K562 (cell line): ENCODE measurements around the gene CLSTN2. TPM values are rescaled to one million over a fixed set of nuclear protein-coding genes. Genes with fewer than 3 reads are reported as not detected.

Experiments used
- ATAC-seq: fragments of 200-7000 bp; cut with Tn5 transposase; 3 replicates; pipeline ENCODE4 v1.9.1; 2020; ENCODE audit warnings: moderate library complexity
- BruUV-seq: library from RNA; stranded (reverse); fragments of 400-500 nt; replicated peaks from 2 replicates; lab custom pipeline; 2021; lab: Mats Ljungman, UMichigan
- CTCF ChIA-PET: fragments of 300-600 bp; formaldehyde crosslinking; extraction: SDS; loops from one replicate; lab custom pipeline; 2021; ENCODE audit warnings: low intra/inter-chr PET ratio; lab: Yijun Ruan, JAX
- POLR2A ChIA-PET: fragments of 300-600, 350-650 bp; sonication (Branson Sonifier 250); formaldehyde crosslinking; extraction: SDS; loops from one replicate; lab custom pipeline; 2021; ENCODE audit warnings: antibody characterized with exemption, inconsistent platforms; lab: Yijun Ruan, JAX
- DNase-seq, 4 experiments: peaks; one replicate each; pipeline versions ENCODE4 v3.0.0 to v3.0.0-alpha.2; 2011 to 2018; ENCODE audit warnings: low spot score in 3 of 4, mixed read lengths in 3 of 4; ENCODE audit errors: extremely low read depth in 1 of 4
- FAIRE-seq: peaks from 2 replicates; lab custom pipeline; 2011; peaks lifted over from hg19 to GRCh38; lab: Jason Lieb, UNC
- H2AFZ ChIP-seq: 2 replicates; pipeline ENCODE4 v1.6.0; 2011; ENCODE audit warnings: low read depth, low read length, control low read depth, inconsistent platforms
- H3K27ac ChIP-seq: fragments of 200-600 bp; 3 replicates; pipeline ENCODE4 v1.8.0; 2011; ENCODE audit warnings: low read depth, mild to moderate bottlenecking, control low read depth, inconsistent platforms, low read length, moderate library complexity, mixed read lengths; ENCODE audit errors: extremely low read depth
- H3K27me3 ChIP-seq, 2 experiments: fragments of 300-600 bp in 1 of 2; 2 replicates in 1 of 2; 3 replicates in 1 of 2; pipeline versions ENCODE4 v1.6.0 to v1.8.0; 2011; ENCODE audit warnings: inconsistent platforms in 2 of 2, low read length in 2 of 2, mild to moderate bottlenecking in 1 of 2, mixed read lengths in 1 of 2, moderate library complexity in 1 of 2; ENCODE audit not compliant: control insufficient read depth in 2 of 2, insufficient read depth in 2 of 2
- H3K36me3 ChIP-seq: fragments of 300-600 bp; 3 replicates; pipeline ENCODE4 v1.8.0; 2011; ENCODE audit warnings: mild to moderate bottlenecking, low read length, inconsistent platforms; ENCODE audit not compliant: control insufficient read depth, insufficient read depth
- H3K4me1 ChIP-seq, 2 experiments: fragments of 200-600 bp in 1 of 2; replicated peaks in 1 of 2; 2 replicates in 1 of 2; 3 replicates in 1 of 2; pipeline versions ENCODE4 v1.5.1 to v1.8.0; 2011; ENCODE audit warnings: inconsistent platforms in 2 of 2, low read length in 2 of 2, mild to moderate bottlenecking in 1 of 2, mixed read lengths in 1 of 2, moderate library complexity in 1 of 2; ENCODE audit not compliant: control insufficient read depth in 2 of 2, insufficient read depth in 2 of 2
- H3K4me2 ChIP-seq: 2 replicates; pipeline ENCODE4 v1.6.1; 2011; ENCODE audit warnings: low read length, control low read depth, inconsistent platforms, mixed read lengths; ENCODE audit not compliant: insufficient read depth
- H3K4me3 ChIP-seq: fragments of 200-600 bp; sonication (generic), shearing (Covaris generic); 2 replicates; pipeline ENCODE4 v1.5.1; 2016; ENCODE audit warnings: control low read depth, inconsistent platforms
- H3K79me2 ChIP-seq: fragments of 200-600 bp; 3 replicates; pipeline ENCODE4 v1.8.0; 2011; ENCODE audit warnings: low read length, inconsistent platforms; ENCODE audit not compliant: control insufficient read depth, insufficient read depth
- H3K9ac ChIP-seq, 2 experiments: 2 replicates each; pipeline versions ENCODE4 v1.6.0 to v1.6.1; 2011; ENCODE audit warnings: low read depth in 2 of 2, low read length in 2 of 2, control low read depth in 1 of 2, inconsistent platforms in 1 of 2, mild to moderate bottlenecking in 1 of 2, mixed read lengths in 1 of 2; ENCODE audit not compliant: insufficient read depth in 1 of 2
- H3K9me1 ChIP-seq: one replicate; pipeline ENCODE4 v1.6.0; 2011; ENCODE audit warnings: inconsistent platforms, mild to moderate bottlenecking, low read length, moderate library complexity; ENCODE audit not compliant: control insufficient read depth, insufficient read depth
- H3K9me3 ChIP-seq: replicated peaks from 2 replicates; pipeline ENCODE4 v1.5.1; 2011; ENCODE audit warnings: low read depth, low read length, inconsistent platforms; ENCODE audit not compliant: control insufficient read depth, insufficient read depth
- H4K20me1 ChIP-seq: replicated peaks from 2 replicates; pipeline ENCODE4 v1.6.1; 2011; ENCODE audit warnings: low read length, inconsistent platforms, mixed read lengths; ENCODE audit not compliant: control insufficient read depth, insufficient read depth
- DMBX1 ChIP-seq: fragments of 250-450 bp; sonication (Bioruptor Pico); IDR thresholded peaks from 2 replicates; pipeline ENCODE4 v1.8.0; 2022; ENCODE audit warnings: inconsistent platforms, mild to moderate bottlenecking, moderate library complexity, borderline replicate concordance
- HMG20A ChIP-seq: fragments of 450-650 bp; formaldehyde crosslinking; conservative IDR thresholded peaks from 2 replicates; pipeline ENCODE4 v1.4.0; 2020; ENCODE audit warnings: mild to moderate bottlenecking, mixed read lengths
- HMGN3 ChIP-seq: IDR thresholded peaks from 2 replicates; pipeline ENCODE4 v1.6.1; 2011; ENCODE audit warnings: borderline replicate concordance, low read depth, mild to moderate bottlenecking, mixed read lengths, low read length; ENCODE audit not compliant: insufficient read length; ENCODE audit errors: extremely low read depth
- MCM3 ChIP-seq: fragments of 450-650 bp; IDR thresholded peaks from 2 replicates; pipeline ENCODE4 v1.6.1; 2016
- RREB1 ChIP-seq: fragments of 250-450 bp; sonication (Bioruptor Pico); IDR thresholded peaks from 2 replicates; pipeline ENCODE4 v1.4.0; 2020
- in situ Hi-C: fragments of 300-500 bp; cut with MboI; formaldehyde crosslinking; loops from 4 replicates; pipeline ENCODE4 v1.15.0; 2018; ENCODE audit warnings: inconsistent platforms, mixed read lengths
- intact Hi-C: fragments of 100-400 bp; cut with micrococcal nuclease; formaldehyde crosslinking; loops from 2 replicates; pipeline ENCODE4 v1.14.2; 2022
- polyA plus RNA-seq, 8 experiments: library from polyadenylated mRNA; depleted of rRNA in 4 of 8; stranded (reverse) in 5 of 8; unstranded in 3 of 8; fragments of >200 nt; fragmentation: Nextera tagmentation in 2 of 8; fragmentation: Illumina TruSeq in 1 of 8; extraction: Ambion mirVana in 2 of 8; extraction: Trizol in 1 of 8; gene quantifications; 2 replicates each; pipeline versions ENCODE4 v1.2.1 to v1.2.3, GENCODE V29; 2011 to 2014; ENCODE audit warnings: inconsistent platforms in 1 of 8, missing spikeins in 1 of 8
- total RNA-seq, 7 experiments: library from RNA; depleted of rRNA in 6 of 7; stranded (reverse); fragments of >200 nt in 6 of 7; fragmentation: Illumina TruSeq in 2 of 7; extraction: Trizol in 2 of 7; gene quantifications; 2 replicates each; pipeline versions ENCODE4 v1.2.1 to v1.2.3, GENCODE V29; 2011 to 2021; ENCODE audit warnings: low replicate concordance in 1 of 7
- TF ChIP-seq, protein P1 (sequence below): fragments of 450-650 bp; IDR thresholded peaks from 2 replicates; pipeline ENCODE4 v1.6.1; 2016; ENCODE audit warnings: antibody characterized with exemption
- TF ChIP-seq, protein P2 (sequence below): fragments of 450-650 bp; IDR thresholded peaks from 2 replicates; pipeline ENCODE4 v1.7.1; 2018; ENCODE audit warnings: mild to moderate bottlenecking, low read depth; ENCODE audit not compliant: partially characterized antibody
- TF ChIP-seq, protein P3 (sequence below): sonication (generic); formaldehyde crosslinking; IDR thresholded peaks from 2 replicates; pipeline ENCODE4 v1.8.0; 2022; ENCODE audit warnings: missing genetic modification reagents, mild to moderate bottlenecking, moderate library complexity, borderline replicate concordance
- TF ChIP-seq, protein P4 (sequence below): fragments of 250-450 bp; sonication (Bioruptor Pico); IDR thresholded peaks from 2 replicates; pipeline ENCODE4 v1.8.0; 2022; ENCODE audit warnings: inconsistent platforms

The CLSTN2 gene
- total and polyA plus RNA-seq, 9 of the 15 experiments (the other 6 are each of a cell fraction or from before 2014, with no cell fraction given): 0.02 to 0.04 (median 0.04) TPM; not detected in 6

DNA sequence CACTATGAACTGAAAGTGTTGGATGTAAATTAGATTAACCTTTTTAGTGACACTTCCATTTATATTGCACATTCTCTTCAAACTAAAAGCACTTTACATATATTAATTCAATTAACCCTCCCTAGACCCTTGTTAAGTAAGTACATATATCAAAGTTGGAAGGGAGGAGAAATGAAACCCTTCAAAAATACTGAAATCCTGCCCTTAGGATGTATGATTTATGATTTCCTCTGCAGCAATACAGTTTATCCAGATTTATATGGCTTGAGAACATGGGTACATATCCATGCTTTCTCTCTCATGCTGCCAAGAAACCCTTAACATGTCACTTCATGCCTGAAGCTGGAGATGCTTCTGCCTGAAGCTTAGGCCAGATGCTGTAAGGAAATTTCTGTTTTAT lies 11.0 kb downstream of the CLSTN2 start:
- H3K9me1 ChIP-seq: no peaks in the 10 kb centered on the region
- H3K27me3 ChIP-seq: no peaks in the 10 kb centered on the region; a peak in 1 of 5 replicates
- BruUV-seq: no TSS peak
- H3K9ac ChIP-seq: no peak overlapping the region
- CTCF ChIA-PET: no interaction called here
- DNase-seq (no peak), ATAC-seq (no peak), FAIRE-seq (no peak)
- no peak overlapping the region for H3K27ac ChIP-seq
- POLR2A ChIA-PET: no interaction called here
- H3K9me3 ChIP-seq: no peaks in the 10 kb centered on the region
- in situ Hi-C loops: no loop called here
- H3K4me1 ChIP-seq: no peaks in the 10 kb centered on the region
- intact Hi-C loops: no loop called here
- no peak overlapping the region for H3K4me3 ChIP-seq
- no peaks in the 10 kb centered on the region for H3K36me3 ChIP-seq
- H4K20me1 ChIP-seq: no peaks in the 10 kb centered on the region
- no peak overlapping the region for H3K4me2 ChIP-seq
- no peak overlapping the region for H2AFZ ChIP-seq
- no peaks in the 10 kb centered on the region for H3K79me2 ChIP-seq
- no peak for TF ChIP-seq HMGN3
- TF ChIP-seq, protein P1, sequence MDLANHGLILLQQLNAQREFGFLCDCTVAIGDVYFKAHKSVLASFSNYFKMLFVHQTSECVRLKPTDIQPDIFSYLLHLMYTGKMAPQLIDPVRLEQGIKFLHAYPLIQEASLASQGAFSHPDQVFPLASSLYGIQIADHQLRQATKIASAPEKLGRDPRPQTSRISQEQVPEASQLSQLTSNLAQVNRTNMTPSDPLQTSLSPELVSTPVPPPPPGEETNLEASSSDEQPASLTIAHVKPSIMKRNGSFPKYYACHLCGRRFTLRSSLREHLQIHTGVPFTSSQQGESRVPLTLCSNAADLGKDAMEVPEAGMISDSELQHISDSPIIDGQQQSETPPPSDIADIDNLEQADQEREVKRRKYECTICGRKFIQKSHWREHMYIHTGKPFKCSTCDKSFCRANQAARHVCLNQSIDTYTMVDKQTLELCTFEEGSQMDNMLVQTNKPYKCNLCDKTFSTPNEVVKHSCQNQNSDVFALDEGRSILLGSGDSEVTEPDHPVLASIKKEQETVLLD: no peak
- TF ChIP-seq, protein P2, sequence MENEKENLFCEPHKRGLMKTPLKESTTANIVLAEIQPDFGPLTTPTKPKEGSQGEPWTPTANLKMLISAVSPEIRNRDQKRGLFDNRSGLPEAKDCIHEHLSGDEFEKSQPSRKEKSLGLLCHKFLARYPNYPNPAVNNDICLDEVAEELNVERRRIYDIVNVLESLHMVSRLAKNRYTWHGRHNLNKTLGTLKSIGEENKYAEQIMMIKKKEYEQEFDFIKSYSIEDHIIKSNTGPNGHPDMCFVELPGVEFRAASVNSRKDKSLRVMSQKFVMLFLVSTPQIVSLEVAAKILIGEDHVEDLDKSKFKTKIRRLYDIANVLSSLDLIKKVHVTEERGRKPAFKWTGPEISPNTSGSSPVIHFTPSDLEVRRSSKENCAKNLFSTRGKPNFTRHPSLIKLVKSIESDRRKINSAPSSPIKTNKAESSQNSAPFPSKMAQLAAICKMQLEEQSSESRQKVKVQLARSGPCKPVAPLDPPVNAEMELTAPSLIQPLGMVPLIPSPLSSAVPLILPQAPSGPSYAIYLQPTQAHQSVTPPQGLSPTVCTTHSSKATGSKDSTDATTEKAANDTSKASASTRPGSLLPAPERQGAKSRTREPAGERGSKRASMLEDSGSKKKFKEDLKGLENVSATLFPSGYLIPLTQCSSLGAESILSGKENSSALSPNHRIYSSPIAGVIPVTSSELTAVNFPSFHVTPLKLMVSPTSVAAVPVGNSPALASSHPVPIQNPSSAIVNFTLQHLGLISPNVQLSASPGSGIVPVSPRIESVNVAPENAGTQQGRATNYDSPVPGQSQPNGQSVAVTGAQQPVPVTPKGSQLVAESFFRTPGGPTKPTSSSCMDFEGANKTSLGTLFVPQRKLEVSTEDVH: no peak
- TF ChIP-seq MCM3: no peak
- TF ChIP-seq, protein P3, sequence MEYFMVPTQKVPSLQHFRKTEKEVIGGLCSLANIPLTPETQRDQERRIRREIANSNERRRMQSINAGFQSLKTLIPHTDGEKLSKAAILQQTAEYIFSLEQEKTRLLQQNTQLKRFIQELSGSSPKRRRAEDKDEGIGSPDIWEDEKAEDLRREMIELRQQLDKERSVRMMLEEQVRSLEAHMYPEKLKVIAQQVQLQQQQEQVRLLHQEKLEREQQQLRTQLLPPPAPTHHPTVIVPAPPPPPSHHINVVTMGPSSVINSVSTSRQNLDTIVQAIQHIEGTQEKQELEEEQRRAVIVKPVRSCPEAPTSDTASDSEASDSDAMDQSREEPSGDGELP (CRISPR knock-in tag): no peak
- TF ChIP-seq, protein P4, sequence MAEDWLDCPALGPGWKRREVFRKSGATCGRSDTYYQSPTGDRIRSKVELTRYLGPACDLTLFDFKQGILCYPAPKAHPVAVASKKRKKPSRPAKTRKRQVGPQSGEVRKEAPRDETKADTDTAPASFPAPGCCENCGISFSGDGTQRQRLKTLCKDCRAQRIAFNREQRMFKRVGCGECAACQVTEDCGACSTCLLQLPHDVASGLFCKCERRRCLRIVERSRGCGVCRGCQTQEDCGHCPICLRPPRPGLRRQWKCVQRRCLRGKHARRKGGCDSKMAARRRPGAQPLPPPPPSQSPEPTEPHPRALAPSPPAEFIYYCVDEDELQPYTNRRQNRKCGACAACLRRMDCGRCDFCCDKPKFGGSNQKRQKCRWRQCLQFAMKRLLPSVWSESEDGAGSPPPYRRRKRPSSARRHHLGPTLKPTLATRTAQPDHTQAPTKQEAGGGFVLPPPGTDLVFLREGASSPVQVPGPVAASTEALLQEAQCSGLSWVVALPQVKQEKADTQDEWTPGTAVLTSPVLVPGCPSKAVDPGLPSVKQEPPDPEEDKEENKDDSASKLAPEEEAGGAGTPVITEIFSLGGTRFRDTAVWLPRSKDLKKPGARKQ (CRISPR knock-in tag): no peak
- no peak for TF ChIP-seq RREB1
- no peak for TF ChIP-seq HMG20A
- TF ChIP-seq DMBX1: no peak
